ENCODE results near the gene HTATSF1. TPM values are rescaled to one million over a fixed set of nuclear protein-coding genes. Genes with fewer than 3 reads are reported as not detected.

HTATSF1 gene
- total RNA-seq, 1 experiment from 2014 or later: 49.5 TPM

DNA sequence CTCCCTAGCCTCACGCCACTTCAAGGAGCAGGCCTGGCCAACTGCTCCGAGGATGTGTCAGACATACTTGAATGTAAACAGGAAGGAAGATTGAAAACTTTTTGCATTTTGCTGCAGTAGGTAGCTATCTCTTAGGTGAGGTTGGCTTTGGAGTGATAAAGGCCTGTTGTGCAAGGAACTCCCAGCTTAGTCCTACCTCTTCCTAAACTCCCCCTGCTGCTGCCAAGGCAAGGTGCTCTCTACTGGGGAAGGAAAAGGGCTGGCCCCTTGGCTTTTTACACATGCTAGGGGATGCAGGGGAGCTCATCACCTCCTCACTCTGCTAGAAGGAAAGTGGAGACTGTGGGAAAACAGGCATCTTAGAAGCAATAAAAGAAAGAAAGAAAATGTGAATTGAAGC lies 20.4 kb upstream of the HTATSF1 start:
- no peak overlapping the region for H3K27ac ChIP-seq (ENCODE audit: insufficient read length, low read depth, low read length)

More for the DNA sequence above, 20.4 kb upstream of the HTATSF1 start:
- Histone ChIP-seq H2AFZ (ENCODE audit: low read length) (no peak overlapping the region), H3K23ac (ENCODE audit: insufficient read length, low read depth, low read length) (no peak overlapping the region), H3K4me1 (ENCODE audit: insufficient read depth, low read length) (no peaks in the 10 kb centered on the region), H3K56ac (ENCODE audit: insufficient read length, low read depth, low read length) (no peak overlapping the region), H4K91ac (ENCODE audit: insufficient read length, low read depth, low read length) (no peak overlapping the region), H3K9me3 (ENCODE audit: control insufficient read depth, low read depth, low read length) (peaks cover 62% of the 10 kb centered on the region), H3T11ph (ENCODE audit: low read length) (no peak overlapping the region), H4K20me1 (ENCODE audit: control insufficient read depth, insufficient read depth, insufficient read length) (no peaks in the 10 kb centered on the region), H3K79me1 (ENCODE audit: insufficient read depth, low read depth, low read length, poor library complexity, severe bottlenecking) (no peaks in the 10 kb centered on the region), H3K23me2 (ENCODE audit: insufficient read length, low read depth, low read length, poor library complexity, severe bottlenecking) (no peaks in the 10 kb centered on the region), H2BK15ac (ENCODE audit: low read depth, low read length) (no peak overlapping the region), H3K18ac (ENCODE audit: insufficient read length, low read depth, low read length) (no peak overlapping the region), H4K5ac (ENCODE audit: insufficient read length, low read depth, low read length) (no peak overlapping the region), H3K9ac (ENCODE audit: extremely low read depth, insufficient read length, low read length) (no peak overlapping the region), H2BK12ac (ENCODE audit: insufficient read length, low read depth, low read length) (no peak overlapping the region), H3K4me2 (ENCODE audit: insufficient read depth, insufficient read length, low read length) (no peak overlapping the region), H3K79me2 (ENCODE audit: insufficient read depth, low read length) (no peaks in the 10 kb centered on the region), H3K4ac (ENCODE audit: low read depth, low read length) (no peak overlapping the region), H2AK5ac (ENCODE audit: insufficient read length, low read length) (no peak overlapping the region), H4K8ac (replicated peaks; ENCODE audit: insufficient read length, low read depth, low read length) (no peak overlapping the region), H3K27me3 (ENCODE audit: insufficient read depth, low read length) (no peaks in the 10 kb centered on the region), H2BK120ac (ENCODE audit: low read depth, low read length, poor library complexity, severe bottlenecking) (no peak overlapping the region), H2BK20ac (ENCODE audit: low read depth, low read length, poor library complexity, severe bottlenecking) (no peak overlapping the region), H2BK5ac (ENCODE audit: insufficient read length, low read length) (no peak overlapping the region), H3K14ac (ENCODE audit: insufficient read depth, low read length) (no peak overlapping the region)
- Mint-ChIP-seq H3K27ac (no peak overlapping the region), H3K36me3 (ENCODE audit: insufficient read depth in 1 of 3, low read depth in 3 of 3) (peaks cover 0 to 1% (median 0%) of the 10 kb centered on the region in 3 experiments; a peak in 1 of 7 replicates), H3K4me1 (no peaks in the 10 kb centered on the region), H3K4me3 (no peak overlapping the region), H3K9me3 (peaks cover 58 to 73% of the 10 kb centered on the region in 2 experiments), H3K27me3 (ENCODE audit: low read depth) (peaks cover 4% of the 10 kb centered on the region)
- no CpG with 5 or more reads among the region's 2 CpGs for WGBS (ENCODE audit: extremely low coverage, insufficient read length, low lambda C conversion rate)
- TF ChIP-seq CTCF (conservative IDR thresholded peaks at IDR 0.05): no peak
- DNase-seq: no peak

Measured in H9 (cell line).